A549 (cell line): Measurements from ENCODE around the gene NRN1. TPM values are rescaled to one million over a fixed set of nuclear protein-coding genes. Genes with fewer than 3 reads are reported as not detected.

ENCODE experiments used
- ATAC-seq, 2 experiments: fragments of 200-7000 bp in 1 of 2; fragments of >200 bp in 1 of 2; cut with Nextera tagmentation in 1 of 2; cut with Tn5 transposase in 1 of 2; 3 replicates each; pipeline versions ENCODE4 v1.8.0 to v1.9.1; 2018 to 2020; ENCODE audit warnings: mild to moderate bottlenecking in 1 of 2, moderate library complexity in 1 of 2
- CTCF ChIA-PET: fragments of 300-600 bp; sonication (Branson Sonifier 250); formaldehyde crosslinking; extraction: SDS; loops from one replicate; lab custom pipeline; 2021; ENCODE audit warnings: antibody characterized with exemption, inconsistent platforms; lab: Yijun Ruan, JAX
- POLR2A ChIA-PET: fragments of 350-600 bp; formaldehyde crosslinking; extraction: SDS; loops from one replicate; lab custom pipeline; 2021; ENCODE audit warnings: antibody characterized with exemption, inconsistent platforms; lab: Yijun Ruan, JAX
- DNase-seq, 2 experiments: peaks; one replicate each; pipeline versions ENCODE4 v3.0.0 to v3.0.0-alpha.2; 2011 to 2016; ENCODE audit warnings: low read depth in 1 of 2, low spot score in 1 of 2
- FAIRE-seq: peaks from 2 replicates; lab custom pipeline; 2011; peaks lifted over from hg19 to GRCh38; lab: Jason Lieb, UNC
- H3K27ac ChIP-seq, 2 experiments: fragments of >200 bp; sonication (Bioruptor Twin); formaldehyde crosslinking; 3 replicates each; pipeline ENCODE4 v1.5.1; 2016 to 2017
- H3K4me1 ChIP-seq: fragments of >200 bp; sonication (Bioruptor Twin); formaldehyde crosslinking; 3 replicates; pipeline ENCODE4 v1.6.1; 2016
- H3K4me2 ChIP-seq: fragments of >200 bp; sonication (Bioruptor Twin); formaldehyde crosslinking; 3 replicates; pipeline ENCODE4 v1.6.1; 2016
- H3K4me3 ChIP-seq: fragments of >200 bp; sonication (Bioruptor Twin); formaldehyde crosslinking; 3 replicates; pipeline ENCODE4 v1.5.1; 2016
- H3K9me3 ChIP-seq: fragments of >200 bp; sonication (Bioruptor Twin); formaldehyde crosslinking; 3 replicates; pipeline ENCODE4 v1.6.1; 2016
- BCL3 ChIP-seq: fragments of >200 bp; sonication (Bioruptor Twin); formaldehyde crosslinking; IDR thresholded peaks from 3 replicates; pipeline ENCODE4 v1.6.1; 2016
- EHF ChIP-seq: fragments of 250-450 bp; sonication (Bioruptor Pico); IDR thresholded peaks from 2 replicates; pipeline ENCODE4 v1.5.0; 2020; ENCODE audit warnings: mild to moderate bottlenecking
- EHMT2 ChIP-seq: fragments of 200-600 bp; sonication (generic); IDR thresholded peaks from 2 replicates; pipeline ENCODE4 v1.6.1; 2016; ENCODE audit warnings: antibody characterized with exemption, low read depth, mild to moderate bottlenecking, moderate library complexity
- ELK1 ChIP-seq: fragments of 150-350 bp; IDR thresholded peaks from 2 replicates; pipeline ENCODE4 v1.6.1; 2014; ENCODE audit warnings: low read depth, mild to moderate bottlenecking, low read length
- EP300 ChIP-seq, 2 experiments: fragments of >200 bp; sonication (Bioruptor Twin); formaldehyde crosslinking; IDR thresholded peaks; 2 replicates in 1 of 2; 3 replicates in 1 of 2; pipeline ENCODE4 v1.6.1; 2016 to 2017
- FOSB ChIP-seq: fragments of 250-450 bp; sonication (Bioruptor Pico); IDR thresholded peaks from 2 replicates; pipeline ENCODE4 v1.5.0; 2020; ENCODE audit warnings: mild to moderate bottlenecking, moderate library complexity
- GATA3 ChIP-seq: IDR thresholded peaks from 2 replicates; pipeline ENCODE4 v1.6.1; 2012; ENCODE audit warnings: borderline replicate concordance
- HOXA7 ChIP-seq: fragments of 250-450 bp; sonication (Bioruptor Pico); IDR thresholded peaks from 2 replicates; pipeline ENCODE4 v1.5.0; 2020; ENCODE audit warnings: mild to moderate bottlenecking, moderate library complexity
- HOXB5 ChIP-seq: fragments of 250-450 bp; sonication (Bioruptor Pico); IDR thresholded peaks from 2 replicates; pipeline ENCODE4 v1.5.0; 2020; ENCODE audit warnings: mild to moderate bottlenecking, moderate library complexity
- KDM1A ChIP-seq: fragments of 200-600 bp; sonication (generic); IDR thresholded peaks from 2 replicates; pipeline ENCODE4 v1.6.1; 2016; ENCODE audit warnings: low read depth, mild to moderate bottlenecking
- MAFK ChIP-seq: fragments of 450-650 bp; IDR thresholded peaks from 2 replicates; pipeline ENCODE4 v1.6.1; 2014; ENCODE audit not compliant: partially characterized antibody
- MAX ChIP-seq: IDR thresholded peaks from 2 replicates; pipeline ENCODE4 v1.6.1; 2012
- MAZ ChIP-seq: fragments of 150-350 bp; IDR thresholded peaks from 2 replicates; pipeline ENCODE4 v1.6.1; 2014; ENCODE audit warnings: antibody characterized with exemption, low read depth, low read length, borderline replicate concordance
- NR3C1 ChIP-seq: fragments of >200 bp; sonication (Bioruptor Twin); formaldehyde crosslinking; IDR thresholded peaks from 3 replicates; pipeline ENCODE4 v1.6.1; 2017
- PHF8 ChIP-seq: fragments of 200-600 bp; sonication (generic); IDR thresholded peaks from 2 replicates; pipeline ENCODE4 v1.6.1; 2016; ENCODE audit warnings: low read depth, mild to moderate bottlenecking, antibody characterized with exemption, moderate library complexity, borderline replicate concordance
- POLR2A ChIP-seq: IDR thresholded peaks from 2 replicates; pipeline ENCODE4 v1.6.1; 2012; ENCODE audit warnings: mild to moderate bottlenecking, low read length
- RCOR1 ChIP-seq: fragments of 150-350 bp; IDR thresholded peaks from 2 replicates; pipeline ENCODE4 v1.6.1; 2014; ENCODE audit warnings: antibody characterized with exemption, low read length, low read depth
- RFX5 ChIP-seq: fragments of 450-650 bp; IDR thresholded peaks from 2 replicates; pipeline ENCODE4 v1.7.1; 2014; ENCODE audit warnings: antibody characterized with exemption, mild to moderate bottlenecking, moderate library complexity
- RNF2 ChIP-seq: fragments of 200-600 bp; sonication (generic); IDR thresholded peaks from 2 replicates; pipeline ENCODE4 v1.6.1; 2016; ENCODE audit warnings: low read depth, mild to moderate bottlenecking, antibody characterized with exemption, moderate library complexity, borderline replicate concordance
- SREBF2 ChIP-seq: fragments of 450-650 bp; IDR thresholded peaks from 2 replicates; pipeline ENCODE4 v1.6.1; 2014; ENCODE audit warnings: mild to moderate bottlenecking, moderate library complexity
- ZC3H11A ChIP-seq: fragments of 450-650 bp; IDR thresholded peaks from 2 replicates; pipeline ENCODE4 v1.6.1; 2014; ENCODE audit warnings: antibody characterized with exemption, mild to moderate bottlenecking
- ZFP36 ChIP-seq: fragments of 450-650 bp; IDR thresholded peaks from 2 replicates; pipeline ENCODE4 v1.6.1; 2014; ENCODE audit warnings: borderline replicate concordance; ENCODE audit not compliant: partially characterized antibody
- ZNF302 ChIP-seq: fragments of 250-450 bp; sonication (Bioruptor Pico); IDR thresholded peaks from 2 replicates; pipeline ENCODE4 v1.9.0; 2021; ENCODE audit warnings: inconsistent platforms, mild to moderate bottlenecking, moderate library complexity
- WGBS: methylation state at CpG from one replicate; pipeline ENCODE4 v1.1.6; 2017; ENCODE audit errors: missing lambda C conversion rate; 5-methylcytosine and 5-hydroxymethylcytosine counted together
- polyA plus RNA-seq, 4 experiments: library from polyadenylated mRNA; depleted of rRNA in 3 of 4; stranded (reverse); fragments of >200 nt; fragmentation: RNase III in 1 of 4; extraction: RNeasy Plus Mini Kit Qiagen cat#74134 plus additional on column Dnase treatment in 1 of 4; gene quantifications; 2 replicates in 3 of 4; 3 replicates in 1 of 4; pipeline ENCODE4 v1.2.3, GENCODE V29; 2011 to 2017
- TF ChIP-seq, protein P1 (sequence below): fragments of 250-450 bp; sonication (Bioruptor Pico); IDR thresholded peaks from 2 replicates; pipeline ENCODE4 v1.5.0; 2021; ENCODE audit warnings: mild to moderate bottlenecking, moderate library complexity, borderline replicate concordance
- TF ChIP-seq, protein P2 (sequence below): fragments of >200 bp; sonication (Bioruptor Twin); formaldehyde crosslinking; IDR thresholded peaks from 2 replicates; pipeline ENCODE4 v1.6.1; 2016
- TF ChIP-seq, protein P3 (sequence below): fragments of 450-650 bp; IDR thresholded peaks from 2 replicates; pipeline ENCODE4 v1.6.1; 2014; ENCODE audit warnings: antibody characterized with exemption

Gene NRN1
- polyA plus RNA-seq, 2 of the 4 experiments (the other 2 are of a cell fraction) = 0.35 to 0.39 TPM

- no peak for ATAC-seq
- DNase-seq = no peak
- CTCF ChIA-PET = no interaction called here
- Histone ChIP-seq H3K4me1 (no peaks in the 10 kb centered on the region), H3K4me3 (no peak overlapping the region), H3K4me2 (peak overlapping the region; percentile 58)
- POLR2A ChIA-PET = interaction anchor here (1.0 kb wide), 1 partner anchor 106 kb away, joined by 4 read pairs; no protein-coding TSS in a partner anchor
- TF ChIP-seq ZC3H11A (no peak), MAFK (no peak), NR3C1 (no peak), RFX5 (no peak), KDM1A (no peak), MAZ (no peak), ZFP36 (no peak), HOXA7 (no peak), MAX (no peak), PHF8 (no peak), FOSB (CRISPR knock-in tag) (no peak), HOXB5 (no peak), EHMT2 (no peak), EHF (CRISPR knock-in tag) (no peak), ELK1 (no peak)
- TF ChIP-seq, protein P1, sequence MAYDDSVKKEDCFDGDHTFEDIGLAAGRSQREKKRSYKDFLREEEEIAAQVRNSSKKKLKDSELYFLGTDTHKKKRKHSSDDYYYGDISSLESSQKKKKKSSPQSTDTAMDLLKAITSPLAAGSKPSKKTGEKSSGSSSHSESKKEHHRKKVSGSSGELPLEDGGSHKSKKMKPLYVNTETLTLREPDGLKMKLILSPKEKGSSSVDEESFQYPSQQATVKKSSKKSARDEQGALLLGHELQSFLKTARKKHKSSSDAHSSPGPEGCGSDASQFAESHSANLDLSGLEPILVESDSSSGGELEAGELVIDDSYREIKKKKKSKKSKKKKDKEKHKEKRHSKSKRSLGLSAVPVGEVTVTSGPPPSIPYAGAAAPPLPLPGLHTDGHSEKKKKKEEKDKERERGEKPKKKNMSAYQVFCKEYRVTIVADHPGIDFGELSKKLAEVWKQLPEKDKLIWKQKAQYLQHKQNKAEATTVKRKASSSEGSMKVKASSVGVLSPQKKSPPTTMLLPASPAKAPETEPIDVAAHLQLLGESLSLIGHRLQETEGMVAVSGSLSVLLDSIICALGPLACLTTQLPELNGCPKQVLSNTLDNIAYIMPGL = no peak
- TF ChIP-seq, all 56 proteins: peak for 0
- 88% methylated on average over 9 of the region's 9 CpGs for WGBS
- no peak overlapping the region for H3K27ac ChIP-seq
- no peaks in the 10 kb centered on the region for H3K9me3 ChIP-seq
- no peak for FAIRE-seq
These were observed 8.5 kb downstream of the NRN1 start for GRCh38 chr6:5998236-5998635.

GRCh38 chr6:5997420-5997987 lies 9.2 kb downstream of the NRN1 start:
- Histone ChIP-seq H3K4me1 (no peaks in the 10 kb centered on the region), H3K27ac (no peak overlapping the region), H3K9me3 (no peaks in the 10 kb centered on the region), H3K4me2 (no peak overlapping the region; the same call in 2 of the 3 replicates), H3K4me3 (no peak overlapping the region)
- CTCF ChIA-PET = no interaction called here
- no peak for ATAC-seq
- FAIRE-seq = no peak
- WGBS = 90% methylated on average over 20 of the region's 22 CpGs
- no peak for DNase-seq
- POLR2A ChIA-PET = no interaction called here
- TF ChIP-seq RCOR1 (no peak), SREBF2 (no peak), ZNF302 (CRISPR knock-in tag) (no peak), MAX (no peak), GATA3 (no peak), HOXA7 (no peak), BCL3 (no peak), EP300 (IDR thresholded peaks at IDR 0.05) (no peak), RNF2 (no peak), POLR2A (no peak), EHF (CRISPR knock-in tag) (no peak)
- TF ChIP-seq, protein P2, sequence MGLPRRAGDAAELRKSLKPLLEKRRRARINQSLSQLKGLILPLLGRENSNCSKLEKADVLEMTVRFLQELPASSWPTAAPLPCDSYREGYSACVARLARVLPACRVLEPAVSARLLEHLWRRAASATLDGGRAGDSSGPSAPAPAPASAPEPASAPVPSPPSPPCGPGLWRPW = no peak
- TF ChIP-seq, protein P3, sequence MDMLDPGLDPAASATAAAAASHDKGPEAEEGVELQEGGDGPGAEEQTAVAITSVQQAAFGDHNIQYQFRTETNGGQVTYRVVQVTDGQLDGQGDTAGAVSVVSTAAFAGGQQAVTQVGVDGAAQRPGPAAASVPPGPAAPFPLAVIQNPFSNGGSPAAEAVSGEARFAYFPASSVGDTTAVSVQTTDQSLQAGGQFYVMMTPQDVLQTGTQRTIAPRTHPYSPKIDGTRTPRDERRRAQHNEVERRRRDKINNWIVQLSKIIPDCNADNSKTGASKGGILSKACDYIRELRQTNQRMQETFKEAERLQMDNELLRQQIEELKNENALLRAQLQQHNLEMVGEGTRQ = no peak
